ENCODE results near the gene RGS13. TPM values are rescaled to one million over a fixed set of nuclear protein-coding genes. Genes with fewer than 3 reads are reported as not detected.

RGS13 gene
- total and polyA plus RNA-seq, 2 donors (not counting 3 experiments of a cell fraction or from before 2014, with no cell fraction given): not detected

GRCh38 chr1:192592981-192593708 is 42.8 kb upstream of the RGS13 start:
- no peak for TF ChIP-seq MAX (IDR thresholded peaks at IDR 0.05; ENCODE audit: insufficient read depth, insufficient read length)
- TF ChIP-seq, protein P1, sequence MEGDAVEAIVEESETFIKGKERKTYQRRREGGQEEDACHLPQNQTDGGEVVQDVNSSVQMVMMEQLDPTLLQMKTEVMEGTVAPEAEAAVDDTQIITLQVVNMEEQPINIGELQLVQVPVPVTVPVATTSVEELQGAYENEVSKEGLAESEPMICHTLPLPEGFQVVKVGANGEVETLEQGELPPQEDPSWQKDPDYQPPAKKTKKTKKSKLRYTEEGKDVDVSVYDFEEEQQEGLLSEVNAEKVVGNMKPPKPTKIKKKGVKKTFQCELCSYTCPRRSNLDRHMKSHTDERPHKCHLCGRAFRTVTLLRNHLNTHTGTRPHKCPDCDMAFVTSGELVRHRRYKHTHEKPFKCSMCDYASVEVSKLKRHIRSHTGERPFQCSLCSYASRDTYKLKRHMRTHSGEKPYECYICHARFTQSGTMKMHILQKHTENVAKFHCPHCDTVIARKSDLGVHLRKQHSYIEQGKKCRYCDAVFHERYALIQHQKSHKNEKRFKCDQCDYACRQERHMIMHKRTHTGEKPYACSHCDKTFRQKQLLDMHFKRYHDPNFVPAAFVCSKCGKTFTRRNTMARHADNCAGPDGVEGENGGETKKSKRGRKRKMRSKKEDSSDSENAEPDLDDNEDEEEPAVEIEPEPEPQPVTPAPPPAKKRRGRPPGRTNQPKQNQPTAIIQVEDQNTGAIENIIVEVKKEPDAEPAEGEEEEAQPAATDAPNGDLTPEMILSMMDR (IDR thresholded peaks at IDR 0.05; ENCODE audit: extremely low read depth in 1 of 2, insufficient read depth in 1 of 2, low read depth in 1 of 2, low read length in 2 of 2): no peak
- TF ChIP-seq JUN (IDR thresholded peaks at IDR 0.05; ENCODE audit: borderline replicate concordance, insufficient read depth, insufficient read length, low read depth): no peak
- no peak for TF ChIP-seq POLR2AphosphoS5 (IDR thresholded peaks at IDR 0.05; ENCODE audit: insufficient read depth, low read depth, low read length)
- no peak for TF ChIP-seq EZH2 (IDR thresholded peaks at IDR 0.05; ENCODE audit: borderline replicate concordance, low read depth, low read length, severe bottlenecking)
- TF ChIP-seq POLR2A (IDR thresholded peaks at IDR 0.05; ENCODE audit: low read depth, low read length): no peak
- no peak for TF ChIP-seq FOS (IDR thresholded peaks at IDR 0.05; ENCODE audit: borderline replicate concordance, insufficient read depth, low read length)
- TF ChIP-seq GATA2 (IDR thresholded peaks at IDR 0.05; ENCODE audit: insufficient read depth, insufficient read length, low read depth, low read length): no peak
- no peak for TF ChIP-seq MYC (IDR thresholded peaks at IDR 0.05; ENCODE audit: low read depth, low read length)
- H4K20me1 ChIP-seq (replicated peaks; ENCODE audit: control insufficient read depth, extremely low read depth, insufficient read depth, low read length): no peaks in the 10 kb centered on the region
- dilution Hi-C loops (cut with MboI; ENCODE audit: extremely low pct_ligation_motif_present, low sequenced_read_pairs): loop anchor here (25.0 kb wide), 1 partner anchor 106 kb away; no protein-coding TSS in a partner anchor
- no peaks in the 10 kb centered on the region for H3K27me3 ChIP-seq (ENCODE audit: control insufficient read depth in 2 of 2, insufficient read depth in 2 of 2, low read length in 2 of 2)
- H2AFZ ChIP-seq (ENCODE audit: low read depth, low read length): no peak overlapping the region
- H3K9me1 ChIP-seq (replicated peaks; ENCODE audit: control insufficient read depth, extremely low read depth, insufficient read depth, low read length): no peaks in the 10 kb centered on the region
- BruUV-seq (replicated peaks): no TSS peak
- intact Hi-C loops (cut with micrococcal nuclease): no loop called here
- H3K4me1 ChIP-seq (ENCODE audit: control insufficient read depth, extremely low read depth, insufficient read depth, low read length): peaks cover 6% of the 10 kb centered on the region
- ChIA-PET POLR2A (no interaction called here), CTCF (interaction anchor here (0.6 to 2.9 kb wide), 6 partner anchors 14 to 426 kb away, joined by 3 to 11 read pairs (median 4); no protein-coding TSS in a partner anchor)
- H3K9ac ChIP-seq (replicated peaks; ENCODE audit: extremely low read depth, insufficient read depth, low read length): no peak overlapping the region
- H3K4me3 ChIP-seq (replicated peaks in 1 of 3; ENCODE audit: insufficient read depth in 1 of 3, low read depth in 1 of 3, low read length in 3 of 3): no peak overlapping the region
- H3K27ac ChIP-seq (ENCODE audit: insufficient read depth, low read depth, low read length): no peak overlapping the region
- no peaks in the 10 kb centered on the region for H3K36me3 ChIP-seq (ENCODE audit: control insufficient read depth in 2 of 2, extremely low read depth in 1 of 2, insufficient read depth in 2 of 2, low read length in 2 of 2)
- FAIRE-seq (peak; percentile 59), DNase-seq (ENCODE audit: low read depth, low spot score) (peak; percentile 62)
- H3K79me2 ChIP-seq (ENCODE audit: control insufficient read depth, insufficient read depth, low read length): no peaks in the 10 kb centered on the region
- no peaks in the 10 kb centered on the region for H3K9me3 ChIP-seq (replicated peaks; ENCODE audit: control insufficient read depth, insufficient read depth, low read length)
- H3K4me2 ChIP-seq (ENCODE audit: insufficient read depth, low read length): peak overlapping the region; percentile 15

All from endothelial cell of umbilical vein (primary cell).